ENCODE results near the gene FAM219B.
"Not testable (repeated sequence)": the region's sequence is repeated elsewhere in the genome, so short reads cannot be mapped to it uniquely, and the experiment has no call there.

FAM219B gene

DNA sequence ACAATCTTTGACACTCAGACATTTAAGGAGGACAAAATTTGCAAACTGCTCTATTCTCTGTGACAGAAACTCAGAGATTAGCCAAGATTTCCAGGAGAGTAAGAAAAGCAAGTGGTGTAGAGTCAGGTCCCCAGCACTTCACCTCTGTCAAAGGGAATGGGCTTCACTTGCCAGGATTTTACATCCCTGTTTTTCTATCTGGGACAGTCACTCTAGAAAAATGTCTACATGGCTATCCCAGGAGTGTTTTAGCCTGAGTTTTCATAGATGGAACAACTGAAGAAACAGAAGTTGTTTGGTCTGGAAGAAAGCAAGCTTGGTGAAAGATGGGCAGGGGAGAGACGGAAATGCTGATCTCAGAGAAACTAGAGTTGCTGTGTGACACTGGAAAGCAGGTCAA, 3.0 kb downstream of the FAM219B start:
- DNase-seq (ENCODE audit: low read depth in 2 of 2) = no peak

DNA sequence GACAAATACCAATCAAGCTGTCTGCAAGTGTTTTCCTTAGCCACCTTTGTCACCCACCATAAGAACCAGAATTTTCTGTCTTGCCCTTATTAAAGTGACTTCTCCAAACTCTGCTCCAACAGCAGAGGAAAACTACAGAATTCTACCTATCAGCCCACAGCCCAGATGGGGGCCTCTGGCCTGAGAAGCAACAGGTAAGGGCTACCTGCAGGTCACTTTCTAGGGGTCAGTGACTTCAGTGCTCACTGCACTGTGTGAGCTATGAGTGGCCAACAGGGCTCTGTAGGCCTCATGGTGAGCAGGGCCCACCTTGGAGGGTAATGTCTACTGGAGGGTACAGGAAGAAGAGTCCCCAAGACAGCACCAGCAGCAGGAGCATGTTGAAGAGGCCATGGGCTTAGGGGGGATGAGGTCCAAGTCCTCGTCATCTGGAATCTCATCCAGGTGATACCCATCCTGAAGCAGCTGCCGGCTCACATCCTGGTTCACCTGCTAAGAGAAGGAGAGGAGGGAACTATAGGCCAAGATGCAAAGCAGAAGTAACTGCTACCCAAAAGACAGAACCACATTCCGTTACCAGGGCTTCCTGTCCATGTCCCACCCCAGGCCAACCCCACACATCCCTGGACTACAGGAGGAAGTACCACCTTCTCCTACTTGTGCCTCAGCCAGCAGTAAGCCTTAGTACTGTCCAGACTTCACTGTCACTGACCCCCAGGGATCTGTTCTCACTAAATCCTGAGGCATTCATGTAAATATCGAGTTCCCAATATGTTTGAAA, 4.2 kb downstream of the FAM219B start:
- no peak for DNase-seq (ENCODE audit: low read depth in 2 of 2)

DNA sequence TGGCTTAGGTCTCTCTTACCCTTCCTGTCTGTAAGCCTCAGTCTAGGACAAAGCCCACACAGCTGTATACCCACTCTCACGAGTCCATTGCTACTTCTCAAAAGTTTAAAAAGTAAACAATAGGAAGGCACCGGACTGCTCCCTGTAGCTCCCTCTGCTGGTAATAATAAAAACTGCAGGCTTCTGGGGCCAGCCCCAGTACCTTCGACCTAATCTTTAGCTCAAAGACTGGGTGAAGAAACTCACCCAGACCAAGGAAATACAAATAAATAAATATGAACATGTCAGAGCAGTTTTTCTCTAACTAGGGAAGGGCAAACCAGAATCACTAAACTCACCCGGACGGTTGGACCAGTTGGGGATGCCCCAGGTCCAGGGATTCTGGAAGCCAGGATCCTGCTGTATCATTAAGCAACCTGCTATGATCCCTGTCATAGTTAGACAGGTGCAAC, 5.0 kb downstream of the FAM219B start:
- peak; percentile 28 to 34 for DNase-seq (ENCODE audit: low read depth in 2 of 2)

DNA sequence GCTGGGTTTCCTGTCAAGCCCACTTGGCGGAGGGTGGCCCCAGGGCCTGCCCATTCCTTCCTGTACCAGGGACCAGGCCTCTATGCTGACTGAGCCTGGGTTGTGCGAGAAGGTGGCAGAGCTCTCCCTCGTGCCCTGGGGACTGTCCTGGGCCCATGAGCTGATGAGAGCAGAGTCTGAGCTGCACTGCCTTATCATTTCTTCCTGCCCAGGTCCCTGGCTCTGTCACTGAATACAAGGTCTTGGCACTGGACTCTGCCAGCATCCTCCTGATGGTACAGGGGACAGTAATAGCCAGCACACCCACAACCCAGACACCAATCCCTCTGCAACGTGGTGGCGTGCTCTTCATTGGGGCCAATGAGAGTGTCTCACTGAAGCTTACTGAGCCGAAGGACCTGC, 9.3 kb downstream of the FAM219B start:
- no peak for DNase-seq (ENCODE audit: low read depth in 2 of 2)

DNA sequence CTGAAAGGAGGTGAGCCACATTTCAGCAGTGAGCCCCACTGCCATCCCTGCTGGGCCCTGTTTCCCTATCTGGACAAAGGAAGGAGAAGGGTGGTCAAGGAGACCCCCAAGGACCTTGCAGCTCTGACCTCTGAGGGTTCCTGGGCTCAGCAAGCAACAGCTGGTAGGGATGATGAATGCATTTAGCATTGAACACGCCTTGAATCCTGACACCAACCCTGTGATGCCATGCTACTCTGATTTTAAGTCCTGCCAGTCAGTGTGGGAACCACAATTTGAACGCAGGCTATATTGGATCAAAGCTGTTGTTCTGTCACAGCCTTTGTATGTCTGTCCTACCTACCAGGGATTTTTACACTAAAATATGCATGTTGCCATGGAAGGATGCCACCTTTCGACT, 10.3 kb downstream of the FAM219B start:
- DNase-seq (ENCODE audit: low read depth in 2 of 2) = no peak

DNA sequence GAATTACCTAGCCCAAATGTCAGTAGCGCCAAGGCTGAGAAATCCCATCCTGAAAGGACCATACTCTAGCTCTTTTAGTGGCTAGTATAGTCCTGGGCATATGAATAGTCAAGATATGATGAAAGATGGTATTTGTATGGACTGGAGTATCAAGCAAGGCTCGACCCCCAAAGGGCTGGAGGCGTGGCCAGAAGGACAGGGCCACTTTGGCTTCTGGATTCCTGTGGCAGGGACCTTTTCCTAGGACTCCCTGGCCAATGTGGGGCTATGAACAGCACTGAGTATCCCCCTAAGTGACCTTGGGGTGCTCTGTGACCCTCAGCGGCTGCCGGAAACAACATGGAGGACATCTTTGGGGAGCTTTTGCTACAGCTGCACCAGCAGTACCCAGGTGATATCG, 10.8 kb downstream of the FAM219B start:
- DNase-seq (ENCODE audit: low read depth in 2 of 2) = no peak

GRCh38 chr15:74894383-74894782, 12.3 kb downstream of the FAM219B start:
- not testable (repeated sequence) for DNase-seq (ENCODE audit: low read depth in 2 of 2)

GRCh38 chr15:74893627-74894026, 13.0 kb downstream of the FAM219B start:
- no peak for DNase-seq (ENCODE audit: low read depth in 2 of 2)

GRCh38 chr15:74892931-74893330, 13.7 kb downstream of the FAM219B start:
- DNase-seq (ENCODE audit: low read depth in 2 of 2) = no peak

- no peak for DNase-seq (ENCODE audit: low read depth in 2 of 2)
Observed at GRCh38 chr15:74892313-74892712, 14.3 kb downstream of the FAM219B start.

DNA sequence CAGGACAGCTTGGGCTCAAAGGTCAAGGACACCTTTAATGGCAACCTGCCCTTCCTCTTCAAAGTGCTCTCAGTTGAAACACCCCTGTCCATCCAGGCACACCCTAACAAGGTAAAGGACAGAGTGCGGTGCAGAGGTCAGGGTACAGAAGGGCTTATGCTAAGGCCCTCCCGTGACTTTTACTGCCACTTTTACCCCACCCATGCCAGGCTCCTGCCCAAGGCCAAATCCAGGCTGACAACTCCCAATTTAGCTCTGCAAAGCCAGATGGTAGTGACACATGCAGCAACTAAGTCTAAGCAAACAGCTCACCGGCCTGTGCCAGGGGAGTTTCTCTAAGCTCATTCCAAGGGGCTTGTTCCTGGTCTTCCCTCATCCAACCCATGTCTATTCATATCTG, 15.2 kb downstream of the FAM219B start:
- DNase-seq (ENCODE audit: low read depth in 2 of 2) = no peak

- no peak for DNase-seq (ENCODE audit: low read depth in 2 of 2)
Observed at GRCh38 chr15:74890665-74890960, 16.0 kb downstream of the FAM219B start.

GRCh38 chr15:74889883-74890664, 16.6 kb downstream of the FAM219B start, which contains the start of gene MPI:
Gene MPI (plus strand): TSS chr15:74890042. CDS start chr15:74890074, 32 bp downstream.
- peak; percentile 76 to 79 for DNase-seq (ENCODE audit: low read depth in 2 of 2)

DNA sequence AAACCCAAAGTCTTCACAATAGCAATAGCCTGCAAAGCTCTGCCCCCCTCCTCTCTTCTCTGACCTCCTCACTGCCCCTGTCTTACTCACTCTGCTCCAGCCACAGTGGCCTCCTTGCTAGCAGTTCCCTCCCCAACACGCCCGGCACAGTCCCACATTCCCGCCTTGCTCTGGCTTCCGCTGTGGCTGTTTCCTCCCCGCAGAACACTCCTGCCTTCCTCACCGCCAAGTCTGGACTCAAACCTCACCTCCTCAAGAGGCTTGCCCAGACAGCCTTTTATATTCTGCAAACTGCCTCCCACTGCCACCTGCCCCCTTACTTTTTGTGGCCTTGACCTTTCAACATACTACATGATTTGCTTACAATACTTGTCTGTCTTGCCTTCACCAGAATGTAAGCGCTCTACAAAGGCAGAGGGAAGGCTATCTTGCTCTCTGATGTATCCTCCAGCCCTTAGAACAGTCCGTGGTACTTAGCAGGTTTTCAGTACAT, 17.2 kb downstream of the FAM219B start:
- DNase-seq (ENCODE audit: low read depth in 2 of 2) = no peak

DNA sequence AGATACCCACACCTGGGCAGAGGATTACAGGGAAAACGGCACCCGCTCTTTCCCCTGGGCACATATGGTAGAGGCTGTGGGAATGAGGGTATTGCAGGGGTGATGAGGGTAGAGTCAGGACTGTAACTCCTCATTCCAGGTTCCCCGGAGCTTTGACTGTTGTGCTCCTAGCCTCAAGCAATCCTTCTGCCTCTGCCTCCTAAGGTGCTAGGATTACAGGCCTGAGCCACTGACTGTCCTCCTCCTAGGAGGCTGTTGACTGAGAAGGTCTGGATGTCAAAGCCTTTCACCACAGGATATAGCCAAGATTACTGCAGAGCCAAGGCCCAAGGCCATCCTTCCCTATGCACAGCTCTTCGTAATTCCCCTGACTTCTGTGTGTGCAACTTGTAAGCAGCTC, 17.9 kb downstream of the FAM219B start:
- DNase-seq (ENCODE audit: low read depth in 2 of 2) = no peak

DNA sequence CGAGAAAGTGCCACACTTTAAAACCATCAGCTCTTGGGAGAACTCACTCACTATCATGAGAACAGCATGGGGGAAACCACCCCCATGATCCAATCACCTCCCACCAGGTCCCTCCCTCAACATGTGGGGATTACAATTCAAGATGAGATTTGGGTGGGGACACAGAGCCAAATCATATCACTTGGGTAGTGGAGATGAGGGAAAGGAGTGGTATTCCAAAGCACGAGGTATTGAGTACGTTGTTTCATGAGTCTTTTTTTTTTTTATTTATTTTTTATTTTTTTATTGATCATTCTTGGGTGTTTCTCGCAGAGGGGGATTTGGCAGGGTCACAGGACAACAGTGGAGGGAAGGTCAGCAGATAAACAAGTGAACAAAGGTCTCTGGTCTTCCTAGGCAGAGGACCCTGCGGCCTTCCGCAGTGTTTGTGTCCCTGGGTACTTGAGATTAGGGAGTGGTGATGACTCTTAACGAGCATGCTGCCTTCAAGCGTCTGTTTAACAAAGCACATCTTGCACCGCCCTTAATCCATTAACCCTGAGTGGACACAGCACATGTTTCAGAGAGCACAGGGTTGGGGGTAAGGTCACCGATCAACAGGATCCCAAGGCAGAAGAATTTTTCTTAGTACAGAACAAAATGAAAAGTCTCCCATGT, 19.0 kb downstream of the FAM219B start:
- DNase-seq (ENCODE audit: low read depth in 2 of 2) = not testable (repeated sequence)

DNA sequence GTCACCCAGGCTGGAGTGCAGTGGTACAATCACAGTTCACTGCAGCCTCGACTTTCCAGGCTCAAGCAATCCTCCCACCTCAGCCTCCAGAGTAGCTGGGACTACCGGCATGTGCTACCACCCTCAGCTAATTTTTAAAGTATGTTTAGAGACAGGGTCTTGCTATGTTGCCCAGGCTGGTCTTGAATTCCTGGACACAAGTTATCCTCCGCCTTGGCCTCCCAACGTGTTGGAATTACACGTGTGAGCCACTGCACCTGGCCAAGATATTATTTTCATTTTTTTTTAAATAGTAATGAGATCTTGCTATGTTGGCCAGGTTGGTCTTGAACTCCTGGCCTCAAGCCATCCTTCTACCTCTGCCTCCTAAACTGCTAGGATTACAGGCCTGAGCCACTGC, 21.2 kb downstream of the FAM219B start:
- no peak for DNase-seq (ENCODE audit: low read depth in 2 of 2)

- no peak for DNase-seq (ENCODE audit: low read depth in 2 of 2)
Observed at GRCh38 chr15:74884428-74885223, 22.0 kb downstream of the FAM219B start.

GRCh38 chr15:74882528-74882927, 24.1 kb downstream of the FAM219B start:
- DNase-seq (ENCODE audit: low read depth in 2 of 2) = no peak

DNA sequence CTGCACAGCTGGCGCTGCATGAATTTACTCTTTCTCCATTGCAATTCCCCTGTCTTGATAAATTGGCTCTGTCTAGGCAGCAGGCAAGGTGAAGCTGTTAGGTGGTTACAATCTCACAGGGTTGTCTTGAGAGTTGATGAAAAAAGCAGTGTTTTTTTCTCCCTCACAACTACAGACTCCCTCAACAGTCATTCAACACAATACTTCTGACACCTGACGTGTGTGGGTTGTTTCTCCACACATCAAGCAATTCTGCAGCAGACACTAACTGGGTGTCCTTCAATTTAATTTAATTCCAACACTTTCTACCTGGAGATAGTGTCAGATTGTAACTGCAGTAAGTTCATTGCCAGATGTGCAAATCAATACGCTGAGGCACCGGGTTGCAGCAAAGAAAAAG, 28.4 kb downstream of the FAM219B start:
- no peak for DNase-seq (ENCODE audit: low read depth in 2 of 2)

DNA sequence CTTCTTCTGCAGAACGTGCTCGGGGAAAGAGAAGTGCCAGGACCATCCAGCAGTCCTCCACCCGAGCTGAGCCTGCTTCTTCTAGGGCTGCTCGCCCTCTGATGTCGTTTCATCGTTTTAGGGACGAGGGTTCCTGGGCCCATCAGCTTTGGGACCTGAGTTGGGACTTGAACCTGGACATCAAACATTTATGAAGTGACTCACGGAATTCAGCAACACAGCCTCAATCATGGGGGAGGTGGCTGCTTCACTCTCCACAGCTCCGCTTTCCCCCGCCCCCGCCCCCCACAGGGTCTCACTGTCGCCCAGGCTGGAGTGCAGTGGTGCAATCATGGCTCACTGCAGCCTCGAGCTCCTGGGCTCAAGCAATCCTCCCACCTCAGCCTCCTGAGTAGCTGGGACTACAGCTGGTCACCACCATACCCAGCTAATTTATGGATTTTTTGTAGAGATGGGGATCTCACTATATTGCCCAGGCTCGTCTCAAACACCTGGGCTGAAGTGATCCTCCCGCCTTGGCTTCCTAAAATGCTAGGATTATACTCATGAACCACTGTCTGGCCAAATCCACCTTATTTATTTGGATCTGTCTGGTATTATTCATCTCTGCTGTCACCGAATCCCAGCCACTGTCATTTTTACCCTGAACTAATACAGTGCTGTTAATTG, 32.8 kb downstream of the FAM219B start:
- DNase-seq (ENCODE audit: low read depth in 2 of 2) = no peak
